ENCODE data around the gene CD3D. TPM values are rescaled to one million over a fixed set of nuclear protein-coding genes. Genes with fewer than 3 reads are reported as not detected.

Gene CD3D
- polyA plus RNA-seq, 2 of the 4 experiments (the other 2 are of a cell fraction) = not detected

GRCh38 chr11:118349475-118349874 lies 7.0 kb upstream of the CD3D start:
- no peak overlapping the region for H3K4me3 ChIP-seq
- TF ChIP-seq HES2 (IDR thresholded peaks at IDR 0.05) (no peak), HEYL (CRISPR knock-in tag; IDR thresholded peaks at IDR 0.05) (no peak), ELK1 (IDR thresholded peaks at IDR 0.05; ENCODE audit: low read depth, low read length) (no peak), EHF (CRISPR knock-in tag; IDR thresholded peaks at IDR 0.05) (no peak), ZSCAN20 (CRISPR knock-in tag; IDR thresholded peaks at IDR 0.05) (no peak), RCOR1 (IDR thresholded peaks at IDR 0.05; ENCODE audit: low read depth, low read length) (no peak), TFCP2L1 (CRISPR knock-in tag; IDR thresholded peaks at IDR 0.05) (no peak), HMGXB4 (CRISPR knock-in tag; IDR thresholded peaks at IDR 0.05; ENCODE audit: borderline replicate concordance) (no peak), FOSB (CRISPR knock-in tag; IDR thresholded peaks at IDR 0.05) (no peak), RFX5 (IDR thresholded peaks at IDR 0.05) (no peak), POLR2AphosphoS2 (conservative IDR thresholded peaks at IDR 0.05; ENCODE audit: low read length) (no peak), JUNB (IDR thresholded peaks at IDR 0.05) (no peak), CEBPB (IDR thresholded peaks at IDR 0.05) (no peak), NR3C1 (IDR thresholded peaks at IDR 0.05) (no peak)
- TF ChIP-seq, protein P1, sequence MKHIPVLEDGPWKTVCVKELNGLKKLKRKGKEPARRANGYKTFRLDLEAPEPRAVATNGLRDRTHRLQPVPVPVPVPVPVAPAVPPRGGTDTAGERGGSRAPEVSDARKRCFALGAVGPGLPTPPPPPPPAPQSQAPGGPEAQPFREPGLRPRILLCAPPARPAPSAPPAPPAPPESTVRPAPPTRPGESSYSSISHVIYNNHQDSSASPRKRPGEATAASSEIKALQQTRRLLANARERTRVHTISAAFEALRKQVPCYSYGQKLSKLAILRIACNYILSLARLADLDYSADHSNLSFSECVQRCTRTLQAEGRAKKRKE (CRISPR knock-in tag; IDR thresholded peaks at IDR 0.05; ENCODE audit: low read depth) = no peak
- no peaks in the 10 kb centered on the region for H3K9me3 ChIP-seq
- H3K27ac ChIP-seq = no peak overlapping the region
- H3K4me1 ChIP-seq = no peaks in the 10 kb centered on the region
- WGBS (ENCODE audit: missing lambda C conversion rate) = 56% methylated on average over 6 of the region's 6 CpGs
- ChIA-PET CTCF (interaction anchor here (1.0 to 2.0 kb wide), 2 partner anchors 151 to 205 kb away, joined by 3 to 10 read pairs; no protein-coding TSS in a partner anchor), POLR2A (no interaction called here)
- no peak for FAIRE-seq
- DNase-seq (ENCODE audit: low read depth in 1 of 2, low spot score in 1 of 2) = no peak
- no peak for ATAC-seq
- H3K4me2 ChIP-seq = no peak overlapping the region

GRCh38 chr11:118343981-118344515 lies 1.5 kb upstream of the CD3D start, which contains the start of gene CD3G:
Gene CD3G (plus strand): TSS chr11:118344344. CDS start chr11:118344424, 80 bp downstream.
- Histone ChIP-seq H3K4me2 (no peak within 1 kb of the TSS), H3K4me1 (no peaks in the 10 kb centered on the region), H3K27ac (no peak within 1 kb of the TSS), H3K4me3 (no peak within 1 kb of the TSS), H3K9me3 (no peaks in the 10 kb centered on the region)
- POLR2A ChIA-PET = no interaction called here
- CTCF ChIA-PET = no interaction called here
- TF ChIP-seq EHF (CRISPR knock-in tag; IDR thresholded peaks at IDR 0.05) (no peak), HDAC2 (IDR thresholded peaks at IDR 0.05) (no peak), RFX5 (IDR thresholded peaks at IDR 0.05) (no peak), KDM1A (IDR thresholded peaks at IDR 0.05; ENCODE audit: low read depth) (no peak), SMC3 (IDR thresholded peaks at IDR 0.05) (no peak), TP53 (CRISPR knock-in tag; IDR thresholded peaks at IDR 0.05) (no peak), RNF2 (IDR thresholded peaks at IDR 0.05; ENCODE audit: borderline replicate concordance, low read depth) (no peak), FOSL2 (IDR thresholded peaks at IDR 0.05) (no peak), FOSL2 (CRISPR knock-in tag; IDR thresholded peaks at IDR 0.05) (no peak)
- TF ChIP-seq, protein P2, sequence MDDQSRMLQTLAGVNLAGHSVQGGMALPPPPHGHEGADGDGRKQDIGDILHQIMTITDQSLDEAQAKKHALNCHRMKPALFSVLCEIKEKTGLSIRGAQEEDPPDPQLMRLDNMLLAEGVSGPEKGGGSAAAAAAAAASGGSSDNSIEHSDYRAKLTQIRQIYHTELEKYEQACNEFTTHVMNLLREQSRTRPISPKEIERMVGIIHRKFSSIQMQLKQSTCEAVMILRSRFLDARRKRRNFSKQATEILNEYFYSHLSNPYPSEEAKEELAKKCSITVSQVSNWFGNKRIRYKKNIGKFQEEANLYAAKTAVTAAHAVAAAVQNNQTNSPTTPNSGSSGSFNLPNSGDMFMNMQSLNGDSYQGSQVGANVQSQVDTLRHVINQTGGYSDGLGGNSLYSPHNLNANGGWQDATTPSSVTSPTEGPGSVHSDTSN (IDR thresholded peaks at IDR 0.05) = no peak
- TF ChIP-seq, protein P3, sequence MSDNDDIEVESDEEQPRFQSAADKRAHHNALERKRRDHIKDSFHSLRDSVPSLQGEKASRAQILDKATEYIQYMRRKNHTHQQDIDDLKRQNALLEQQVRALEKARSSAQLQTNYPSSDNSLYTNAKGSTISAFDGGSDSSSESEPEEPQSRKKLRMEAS (IDR thresholded peaks at IDR 0.05) = no peak
- DNase-seq (ENCODE audit: low read depth in 1 of 2, low spot score in 1 of 2) (no peak), FAIRE-seq (no peak), ATAC-seq (no peak)
- 48% methylated on average over 6 of the region's 6 CpGs for WGBS (ENCODE audit: missing lambda C conversion rate)
